SW 1271 (cell line): ENCODE data around the gene SMC1B.
"Not testable (repeated sequence)": the region's sequence is repeated elsewhere in the genome, so short reads cannot be mapped to it uniquely, and the experiment has no call there.

Experiments used
- DNase-seq, 2 experiments: peaks; one replicate each; lab custom pipeline; 2025; lab: John Stamatoyannopoulos, UW

The SMC1B gene

DNA sequence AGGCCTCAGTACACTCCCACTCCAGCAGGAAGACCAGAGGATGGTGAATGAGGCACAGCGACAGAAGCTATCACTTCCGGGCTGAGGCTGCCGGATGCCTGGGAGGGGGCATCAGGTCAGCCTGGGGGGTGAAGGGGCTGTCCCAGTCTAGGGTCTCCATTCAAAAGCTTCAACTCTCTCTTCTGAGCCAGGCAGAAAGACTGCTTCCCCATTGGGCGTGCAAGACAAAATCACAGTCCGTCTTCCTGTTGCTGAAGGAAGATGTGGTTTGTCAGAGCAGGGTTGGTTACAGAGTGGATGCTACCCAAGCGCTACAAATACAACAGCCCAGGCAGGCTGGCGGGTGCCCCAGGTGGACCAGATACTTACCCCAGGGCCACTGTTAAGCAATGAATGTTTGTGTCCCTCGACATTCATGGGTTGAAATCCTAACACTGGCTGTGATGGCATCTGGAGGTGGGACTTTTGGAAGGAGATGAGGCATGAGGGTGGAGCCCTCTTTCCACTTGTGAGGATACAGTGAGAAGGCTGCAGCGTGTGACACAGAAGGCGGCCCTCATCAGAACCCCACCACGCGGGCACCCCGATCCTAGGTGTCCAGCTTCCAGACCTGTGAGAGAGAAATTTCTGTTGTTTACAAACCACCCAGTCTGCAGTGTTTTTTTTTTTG, 116.6 kb downstream of the SMC1B start:
- no peak for DNase-seq

DNA sequence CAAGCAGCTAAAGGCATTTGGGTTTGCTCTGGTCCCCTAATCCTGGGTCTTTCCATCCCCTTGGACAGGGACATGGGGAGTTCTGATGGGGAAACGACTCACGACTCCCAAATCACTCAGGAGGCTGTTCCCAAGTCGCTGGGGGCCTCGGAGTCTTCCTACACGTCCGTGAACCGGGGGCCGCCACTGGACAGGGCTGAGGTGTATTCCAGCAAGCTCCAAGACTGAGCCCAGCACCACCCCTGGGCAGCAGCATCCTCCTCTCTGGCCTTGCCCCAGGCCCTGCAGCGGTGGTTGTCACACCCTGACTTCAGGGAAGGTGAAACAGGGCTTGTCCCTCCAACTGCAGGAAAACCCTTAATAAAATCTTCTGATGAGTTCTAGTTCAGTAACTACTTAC, 117.9 kb downstream of the SMC1B start:
- no peak for DNase-seq

DNA sequence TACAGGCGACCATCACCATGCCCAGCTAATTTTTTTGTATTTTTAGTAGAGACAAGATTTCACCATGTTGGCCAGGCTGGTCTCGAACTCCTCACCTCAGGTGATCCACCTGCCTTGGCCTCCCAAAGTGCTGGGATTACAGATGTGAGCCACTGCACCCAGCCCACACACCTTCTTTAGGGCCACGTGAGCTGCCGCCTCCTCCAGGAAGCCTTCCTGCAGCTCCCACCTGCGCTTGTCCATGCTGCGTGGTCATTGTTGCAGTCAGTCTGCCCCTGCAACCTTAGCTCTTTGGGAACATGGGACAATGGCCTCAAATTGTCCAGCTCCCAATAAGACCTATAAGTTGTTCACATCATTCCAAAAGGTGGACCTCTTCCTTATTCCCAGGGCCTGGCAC, 118.4 kb downstream of the SMC1B start:
- DNase-seq = not testable (repeated sequence)
